SHP77 (cell line): Measurements from ENCODE around the gene ZNRF1.

Experiments
- DNase-seq, 2 experiments: peaks; one replicate each; lab custom pipeline; 2025; lab: John Stamatoyannopoulos, UW

ZNRF1 gene

GRCh38 chr16:75062135-75062975 lies 63.5 kb downstream of the ZNRF1 start:
- DNase-seq: no peak

GRCh38 chr16:75062976-75063346 lies 64.1 kb downstream of the ZNRF1 start:
- DNase-seq: no peak

GRCh38 chr16:75063549-75064088 lies 64.8 kb downstream of the ZNRF1 start:
- no peak for DNase-seq

GRCh38 chr16:75064403-75065148 lies 65.8 kb downstream of the ZNRF1 start:
- peak; percentile 41 to 51 for DNase-seq

GRCh38 chr16:75065149-75065505 lies 66.3 kb downstream of the ZNRF1 start:
- no peak for DNase-seq

GRCh38 chr16:75065521-75066149 lies 66.8 kb downstream of the ZNRF1 start:
- DNase-seq: no peak

- DNase-seq: no peak
Measured at GRCh38 chr16:75066861-75067447, 68.1 kb downstream of the ZNRF1 start.

- no peak for DNase-seq
Measured at GRCh38 chr16:75068085-75069031, 69.5 kb downstream of the ZNRF1 start.

GRCh38 chr16:75070012-75070841 lies 71.4 kb downstream of the ZNRF1 start:
- DNase-seq: no peak

GRCh38 chr16:75071621-75072020 lies 72.8 kb downstream of the ZNRF1 start:
- DNase-seq: no peak

- no peak for DNase-seq
Measured at GRCh38 chr16:75072239-75072947, 73.6 kb downstream of the ZNRF1 start.

- no peak for DNase-seq
Measured at GRCh38 chr16:75073545-75074303, 74.9 kb downstream of the ZNRF1 start.

- DNase-seq: no peak
Measured at GRCh38 chr16:75074304-75074793, 75.5 kb downstream of the ZNRF1 start.

- peak; percentile 65 to 70 for DNase-seq
Measured at GRCh38 chr16:75074920-75075687, 76.3 kb downstream of the ZNRF1 start.

GRCh38 chr16:75075688-75076268 lies 77.0 kb downstream of the ZNRF1 start:
- DNase-seq: peak in 1 of 2 experiments; percentile 70

GRCh38 chr16:75078886-75079285 lies 80.1 kb downstream of the ZNRF1 start:
- DNase-seq: no peak

GRCh38 chr16:75079346-75079926 lies 80.6 kb downstream of the ZNRF1 start:
- DNase-seq: no peak
